PC-3 (cell line): ENCODE measurements around the gene NLRP6. TPM values are rescaled to one million over a fixed set of nuclear protein-coding genes. Genes with fewer than 3 reads are reported as not detected.

Experiments
- ATAC-seq: fragments of 200-7000 bp; cut with Tn5 transposase; 2 replicates; pipeline ENCODE4 v1.9.1; 2020; ENCODE audit warnings: mild to moderate bottlenecking, moderate library complexity
- BruUV-seq: library from RNA; stranded (reverse); fragments of 400-500 nt; replicated peaks from 2 replicates; lab custom pipeline; 2021; lab: Mats Ljungman, UMichigan
- CTCF ChIA-PET: fragments of 300-600 bp; sonication (Branson Sonifier 250); formaldehyde crosslinking; loops from one replicate; lab custom pipeline; 2022; ENCODE audit warnings: antibody characterized with exemption; lab: Charles Lee
- POLR2A ChIA-PET: fragments of 300-600 bp; sonication (Branson Sonifier 250); formaldehyde crosslinking; loops from one replicate; lab custom pipeline; 2022; ENCODE audit warnings: antibody characterized with exemption; ENCODE audit not compliant: unreplicated experiment; lab: Charles Lee
- DNase-seq: peaks from one replicate; pipeline ENCODE4 v3.0.0-alpha.2; 2015
- H2AFZ ChIP-seq: fragments of 300-600 bp; sonication (generic); 2 replicates; pipeline ENCODE4 v1.6.0; 2016; ENCODE audit warnings: antibody characterized with exemption, low read length
- H3F3A ChIP-seq: fragments of 300-600 bp; sonication (generic); one replicate; pipeline ENCODE4 v1.6.0; 2017; ENCODE audit warnings: antibody characterized with exemption, low read length, control low read depth, mild to moderate bottlenecking; ENCODE audit not compliant: unreplicated experiment
- H3K27ac ChIP-seq: fragments of 300-600 bp; sonication (generic); 2 replicates; pipeline ENCODE4 v1.5.1; 2016; ENCODE audit warnings: mild to moderate bottlenecking, low read length
- H3K27me3 ChIP-seq: fragments of 300-600 bp; sonication (generic); 2 replicates; pipeline ENCODE4 v1.6.1; 2016; ENCODE audit warnings: low read length, mixed read lengths
- H3K36me3 ChIP-seq: fragments of 300-600 bp; sonication (generic); 2 replicates; pipeline ENCODE4 v1.6.1; 2016; ENCODE audit warnings: low read depth, mixed run types, low read length, mixed read lengths
- H3K4me1 ChIP-seq: fragments of 300-600 bp; sonication (generic); 2 replicates; pipeline ENCODE4 v1.5.1; 2016; ENCODE audit warnings: low read length; ENCODE audit not compliant: insufficient read depth
- H3K4me2 ChIP-seq: fragments of 300-600 bp; sonication (generic); 2 replicates; pipeline ENCODE4 v1.6.0; 2016; ENCODE audit warnings: low read length
- H3K4me3 ChIP-seq: fragments of 300-600 bp; sonication (generic); 2 replicates; pipeline ENCODE4 v1.5.1; 2016; ENCODE audit warnings: mild to moderate bottlenecking, low read length, mixed read lengths
- H3K79me2 ChIP-seq: fragments of 300-600 bp; sonication (generic); 2 replicates; pipeline ENCODE4 v1.6.1; 2017; ENCODE audit warnings: low read length, mixed read lengths
- H3K9ac ChIP-seq: fragments of 300-600 bp; sonication (generic); 2 replicates; pipeline ENCODE4 v1.6.0; 2016; ENCODE audit warnings: mild to moderate bottlenecking, low read length
- H3K9me2 ChIP-seq: fragments of 300-600 bp; sonication (generic); replicated peaks from 2 replicates; pipeline ENCODE4 v1.6.1; 2016; ENCODE audit warnings: mixed run types, low read length, mixed read lengths
- H3K9me3 ChIP-seq: fragments of 300-600 bp; sonication (generic); 2 replicates; pipeline ENCODE4 v1.6.1; 2016; ENCODE audit warnings: low read length, mixed read lengths
- H4K20me1 ChIP-seq: fragments of 300-600 bp; sonication (generic); 2 replicates; pipeline ENCODE4 v1.6.1; 2016; ENCODE audit warnings: low read length, mixed read lengths
- EZH2 ChIP-seq: fragments of 300-600 bp; sonication (generic); IDR thresholded peaks from one replicate; pipeline ENCODE4 v1.6.1; 2017; ENCODE audit warnings: antibody characterized with exemption, mild to moderate bottlenecking, low read length; ENCODE audit not compliant: unreplicated experiment
- EZH2phosphoT487 ChIP-seq: fragments of 300-600 bp; sonication (generic); IDR thresholded peaks from 2 replicates; pipeline ENCODE4 v1.6.1; 2018; ENCODE audit warnings: mild to moderate bottlenecking, antibody characterized with exemption, low read length, borderline replicate concordance
- intact Hi-C: fragments of 100-400 bp; cut with micrococcal nuclease; formaldehyde crosslinking; loops from 2 replicates; pipeline ENCODE4 v1.9.0; 2023
- total RNA-seq: library from RNA; depleted of rRNA; stranded (reverse); fragments of >200 nt; gene quantifications from 2 replicates; pipeline ENCODE4 v1.2.3, GENCODE V29; 2014
- TF ChIP-seq, protein P1 (sequence below): fragments of 300-600 bp; sonication (generic); conservative IDR thresholded peaks from 2 replicates; pipeline ENCODE4 v1.5.1; 2017; ENCODE audit warnings: antibody characterized with exemption, low read depth, mild to moderate bottlenecking, low read length

Gene NLRP6
- total RNA-seq, 1 experiment from 2014 or later: not detected

DNA sequence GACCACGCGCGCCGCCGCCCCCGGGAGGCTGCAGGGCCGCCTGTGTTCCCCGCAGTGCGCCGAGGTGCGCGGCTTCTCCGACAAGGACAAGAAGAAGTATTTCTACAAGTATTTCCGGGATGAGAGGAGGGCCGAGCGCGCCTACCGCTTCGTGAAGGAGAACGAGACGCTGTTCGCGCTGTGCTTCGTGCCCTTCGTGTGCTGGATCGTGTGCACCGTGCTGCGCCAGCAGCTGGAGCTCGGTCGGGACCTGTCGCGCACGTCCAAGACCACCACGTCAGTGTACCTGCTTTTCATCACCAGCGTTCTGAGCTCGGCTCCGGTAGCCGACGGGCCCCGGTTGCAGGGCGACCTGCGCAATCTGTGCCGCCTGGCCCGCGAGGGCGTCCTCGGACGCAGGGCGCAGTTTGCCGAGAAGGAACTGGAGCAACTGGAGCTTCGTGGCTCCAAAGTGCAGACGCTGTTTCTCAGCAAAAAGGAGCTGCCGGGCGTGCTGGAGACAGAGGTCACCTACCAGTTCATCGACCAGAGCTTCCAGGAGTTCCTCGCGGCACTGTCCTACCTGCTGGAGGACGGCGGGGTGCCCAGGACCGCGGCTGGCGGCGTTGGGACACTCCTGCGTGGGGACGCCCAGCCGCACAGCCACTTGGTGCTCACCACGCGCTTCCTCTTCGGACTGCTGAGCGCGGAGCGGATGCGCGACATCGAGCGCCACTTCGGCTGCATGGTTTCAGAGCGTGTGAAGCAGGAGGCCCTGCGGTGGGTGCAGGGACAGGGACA lies 2.7 kb downstream of the NLRP6 start:
- POLR2A ChIA-PET: no interaction called here
- Histone ChIP-seq H3K4me2 (no peak overlapping the region), H3K27me3 (peaks cover 22% of the 10 kb centered on the region), H3K9me3 (no peaks in the 10 kb centered on the region), H3K27ac (no peak overlapping the region), H3K36me3 (no peaks in the 10 kb centered on the region), H2AFZ (no peak overlapping the region), H4K20me1 (no peaks in the 10 kb centered on the region), H3K79me2 (no peaks in the 10 kb centered on the region), H3K9ac (no peak overlapping the region), H3K4me3 (no peak overlapping the region), H3K9me2 (no peaks in the 10 kb centered on the region), H3K4me1 (no peaks in the 10 kb centered on the region), H3F3A (no peaks in the 10 kb centered on the region)
- ATAC-seq: no peak
- TF ChIP-seq, protein P1, sequence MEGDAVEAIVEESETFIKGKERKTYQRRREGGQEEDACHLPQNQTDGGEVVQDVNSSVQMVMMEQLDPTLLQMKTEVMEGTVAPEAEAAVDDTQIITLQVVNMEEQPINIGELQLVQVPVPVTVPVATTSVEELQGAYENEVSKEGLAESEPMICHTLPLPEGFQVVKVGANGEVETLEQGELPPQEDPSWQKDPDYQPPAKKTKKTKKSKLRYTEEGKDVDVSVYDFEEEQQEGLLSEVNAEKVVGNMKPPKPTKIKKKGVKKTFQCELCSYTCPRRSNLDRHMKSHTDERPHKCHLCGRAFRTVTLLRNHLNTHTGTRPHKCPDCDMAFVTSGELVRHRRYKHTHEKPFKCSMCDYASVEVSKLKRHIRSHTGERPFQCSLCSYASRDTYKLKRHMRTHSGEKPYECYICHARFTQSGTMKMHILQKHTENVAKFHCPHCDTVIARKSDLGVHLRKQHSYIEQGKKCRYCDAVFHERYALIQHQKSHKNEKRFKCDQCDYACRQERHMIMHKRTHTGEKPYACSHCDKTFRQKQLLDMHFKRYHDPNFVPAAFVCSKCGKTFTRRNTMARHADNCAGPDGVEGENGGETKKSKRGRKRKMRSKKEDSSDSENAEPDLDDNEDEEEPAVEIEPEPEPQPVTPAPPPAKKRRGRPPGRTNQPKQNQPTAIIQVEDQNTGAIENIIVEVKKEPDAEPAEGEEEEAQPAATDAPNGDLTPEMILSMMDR: no peak
- no peak for TF ChIP-seq EZH2phosphoT487
- no peak for TF ChIP-seq EZH2
- intact Hi-C loops: no loop called here
- BruUV-seq: no TSS peak
- no peak for DNase-seq
- CTCF ChIA-PET: no interaction called here

DNA sequence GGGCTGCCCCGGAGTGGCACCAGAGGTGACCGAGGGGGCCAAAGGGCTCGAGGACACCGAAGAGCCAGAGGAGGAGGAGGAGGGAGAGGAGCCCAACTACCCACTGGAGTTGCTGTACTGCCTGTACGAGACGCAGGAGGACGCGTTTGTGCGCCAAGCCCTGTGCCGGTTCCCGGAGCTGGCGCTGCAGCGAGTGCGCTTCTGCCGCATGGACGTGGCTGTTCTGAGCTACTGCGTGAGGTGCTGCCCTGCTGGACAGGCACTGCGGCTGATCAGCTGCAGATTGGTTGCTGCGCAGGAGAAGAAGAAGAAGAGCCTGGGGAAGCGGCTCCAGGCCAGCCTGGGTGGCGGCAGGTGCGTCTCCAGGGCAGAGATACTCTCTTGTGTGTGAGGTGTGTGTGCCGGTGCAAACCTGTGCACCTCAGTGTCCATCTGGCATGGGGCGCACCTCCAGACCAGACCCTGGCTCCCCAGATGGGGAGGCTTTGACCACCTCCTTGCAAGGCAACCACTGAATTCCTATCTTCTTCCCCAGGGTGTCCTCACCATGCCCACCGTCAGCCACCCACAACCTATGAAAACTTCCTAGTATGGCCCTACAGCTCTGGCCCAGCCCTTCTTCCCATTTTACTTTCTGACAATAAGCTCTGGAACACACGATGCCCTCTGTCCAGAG lies 3.4 kb downstream of the NLRP6 start:
- ATAC-seq (no peak), DNase-seq (no peak)
- no peak overlapping the region for H3K27ac ChIP-seq
- H3K9me2 ChIP-seq: no peaks in the 10 kb centered on the region
- intact Hi-C loops: no loop called here
- H3K9me3 ChIP-seq: no peaks in the 10 kb centered on the region
- no peaks in the 10 kb centered on the region for H3K36me3 ChIP-seq
- no peak overlapping the region for H3K9ac ChIP-seq
- no peaks in the 10 kb centered on the region for H3K4me1 ChIP-seq
- no peak overlapping the region for H3K4me2 ChIP-seq
- peaks cover 22% of the 10 kb centered on the region for H3K27me3 ChIP-seq
- no peak overlapping the region for H3K4me3 ChIP-seq
- H4K20me1 ChIP-seq: no peaks in the 10 kb centered on the region
- ChIA-PET CTCF (no interaction called here), POLR2A (no interaction called here)
- H3F3A ChIP-seq: no peaks in the 10 kb centered on the region
- TF ChIP-seq EZH2phosphoT487 (no peak), EZH2 (no peak)
- TF ChIP-seq, protein P1: no peak
- H2AFZ ChIP-seq: no peak overlapping the region
- no TSS peak for BruUV-seq
- H3K79me2 ChIP-seq: no peaks in the 10 kb centered on the region

DNA sequence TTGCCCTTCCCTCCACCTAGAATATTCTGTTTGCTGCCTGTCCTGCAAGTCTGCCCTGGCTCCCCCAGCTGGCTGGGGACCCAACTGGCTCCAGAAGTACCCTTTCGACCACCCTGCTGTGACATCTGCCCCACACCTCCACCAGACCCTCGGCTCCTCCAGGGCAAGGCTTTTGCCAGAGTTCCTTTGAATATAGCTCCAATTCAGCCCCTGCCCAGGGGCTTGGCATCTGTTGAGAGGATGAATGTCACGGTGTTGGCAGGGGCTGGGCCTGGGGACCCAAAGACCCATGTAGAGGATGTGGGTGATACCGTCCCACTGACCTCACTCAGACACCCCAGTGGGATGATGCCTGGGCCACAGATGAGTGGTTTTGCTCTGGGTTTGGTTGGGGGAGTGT lies 4.0 kb downstream of the NLRP6 start:
- no peak overlapping the region for H3K4me3 ChIP-seq
- CTCF ChIA-PET: no interaction called here
- BruUV-seq: no TSS peak

More for the DNA sequence above, 4.0 kb downstream of the NLRP6 start:
- Histone ChIP-seq H3K36me3 (no peaks in the 10 kb centered on the region), H4K20me1 (no peaks in the 10 kb centered on the region), H3K79me2 (no peaks in the 10 kb centered on the region), H3F3A (no peaks in the 10 kb centered on the region), H3K9me2 (no peaks in the 10 kb centered on the region), H3K4me1 (no peaks in the 10 kb centered on the region), H3K9me3 (no peaks in the 10 kb centered on the region), H3K27ac (no peak overlapping the region), H3K4me2 (no peak overlapping the region), H3K9ac (no peak overlapping the region), H2AFZ (no peak overlapping the region), H3K27me3 (peaks cover 22% of the 10 kb centered on the region)
- ATAC-seq: no peak
- intact Hi-C loops: no loop called here
- POLR2A ChIA-PET: interaction anchor here (0.6 kb wide), 1 partner anchor 124 kb away, joined by 3 read pairs; no protein-coding TSS in a partner anchor
- DNase-seq: no peak
- TF ChIP-seq, protein P1: no peak
- TF ChIP-seq EZH2phosphoT487: no peak
- no peak for TF ChIP-seq EZH2
